Heart left ventricle (tissue), 16 donors: ENCODE data around the gene RUVBL2. TPM values are rescaled to one million over a fixed set of nuclear protein-coding genes. Genes with fewer than 3 reads are reported as not detected.

ENCODE experiments used
- ATAC-seq, 4 donors: fragments of 200-7000 bp; cut with Tn5 transposase; one replicate each; pipeline ENCODE4 v1.9.1; 2020 to 2022; ENCODE audit warnings: moderate library complexity in 4 of 4, mild to moderate bottlenecking in 3 of 4, moderate number of reproducible peaks in 1 of 4
- DNase-seq, 5 donors: peaks; one replicate each; pipeline ENCODE4 v3.0.0-alpha.2; 2020
- H3K27ac ChIP-seq, 12 donors: fragments of 200-600 bp; sonication (generic) in 4 of 12; one replicate each; pipeline versions ENCODE4 v1.5.0 to v1.8.0; 2016 to 2022; ENCODE audit warnings: mild to moderate bottlenecking in 2 of 12
- H3K27me3 ChIP-seq, 9 donors: fragments of 200-600 bp; sonication (generic) in 2 of 9; one replicate each; pipeline versions ENCODE4 v1.5.1 to v1.8.0; 2016 to 2022; ENCODE audit warnings: mild to moderate bottlenecking in 3 of 9
- H3K36me3 ChIP-seq, 9 donors: fragments of 200-600 bp; sonication (generic) in 2 of 9; one replicate each; pipeline versions ENCODE4 v1.5.0 to v1.8.0; 2018 to 2022; ENCODE audit warnings: mild to moderate bottlenecking in 2 of 9
- H3K4me1 ChIP-seq, 12 donors: fragments of 200-600 bp; sonication (generic) in 4 of 12; one replicate each; pipeline versions ENCODE4 v1.5.0 to v1.8.0; 2016 to 2022; ENCODE audit warnings: mild to moderate bottlenecking in 3 of 12
- H3K4me3 ChIP-seq, 12 donors: fragments of 200-600 bp; sonication (generic) in 4 of 12; one replicate each; pipeline versions ENCODE4 v1.5.0 to v1.8.0; 2017 to 2022; ENCODE audit warnings: mild to moderate bottlenecking in 9 of 12, moderate library complexity in 4 of 12
- H3K9me3 ChIP-seq, 12 donors: fragments of 200-600 bp; sonication (generic) in 4 of 12; one replicate each; pipeline versions ENCODE4 v1.5.0 to v1.8.0; 2016 to 2022; ENCODE audit warnings: mild to moderate bottlenecking in 1 of 12
- CTCF ChIP-seq, 12 donors: fragments of 200-600 bp; sonication (generic) in 4 of 12; IDR thresholded peaks; one replicate each; pipeline versions ENCODE4 v1.5.0 to v1.8.0; 2018 to 2022; ENCODE audit warnings: antibody characterized with exemption in 12 of 12, mild to moderate bottlenecking in 5 of 12
- POLR2A ChIP-seq, 2 donors: fragments of 450-650 bp; IDR thresholded peaks; one replicate each; pipeline ENCODE4 v1.6.1; 2017; ENCODE audit warnings: antibody characterized with exemption in 2 of 2, mild to moderate bottlenecking in 2 of 2, moderate library complexity in 2 of 2
- WGBS, 4 donors: extraction: QIAGEN DNeasy Blood & Tissue Kit in 2 of 4; methylation state at CpG; one replicate each; pipeline versions ENCODE4 v1.1.5 to v1.1.7; 2013 to 2018; 5-methylcytosine and 5-hydroxymethylcytosine counted together
- intact Hi-C, 10 donors: fragments of 100-400 bp; cut with DNase I; formaldehyde crosslinking; loops; one replicate each; pipeline versions ENCODE4 v1.11.1 to v1.14.2; 2022
- polyA plus RNA-seq, 2 donors: library from polyadenylated mRNA; stranded (reverse); fragments of 200-250 nt; gene quantifications; one replicate each; pipeline ENCODE4 v1.2.3, GENCODE V29; 2013
- total RNA-seq, 9 donors: library from RNA; depleted of rRNA in 2 of 9; stranded (reverse); fragments of >200 nt in 2 of 9; fragmentation: NEBNext Ultra II Directional in 3 of 9; extraction: Animal tissue kit (Norgen Biotek cat#: 25700) in 3 of 9; gene quantifications; one replicate each; pipeline versions ENCODE4 v1.1.0 to v1.2.4, GENCODE V29; 2016 to 2023
- donor health status: ischemic (EF 13 %, LVEDD 7.1; RV severe dilation, severe dysfunction).
- donor health status: healthy with polysubstance abuse.
- donor health status: DM: no; HTN: yes; CAD: no.
- donor health status: DM: no; HTN: no; CAD: no.
- donor health status: ischemic (EF 25% LVEDD 6.9; RV normal size, moderate dysfunction).
- donor health status: ischemic (EF 25% LVEDD 5.7; RV mildly dilated, moderate dysfunction).
- donor health status: healthy.
- donor health status: DM: yes; HTN: yes; CAD: no.
- donor health status: ischemic (EF 35%, LVEDD 5.7; RV mildly dilated, moderate dysfunction).
- donor health status: nonischemic (EF 11% LVEDD 7.7; RV severe dilation, severe dysfunction).
- donor health status: DM: yes; HTN: yes; CAD: no.
- donor health status: PGD.
- donor health status: ischemic (EF 29% LVEDD 5.4; RV normal size, mild dysfunction).
- donor health status: nonischemic (EF 23%, LVEDD 6.1; RV moderate dilation, normal function).

Gene RUVBL2
- total and polyA plus RNA-seq, 11 donors = 41.4 to 109 (median 54.7) TPM

DNA sequence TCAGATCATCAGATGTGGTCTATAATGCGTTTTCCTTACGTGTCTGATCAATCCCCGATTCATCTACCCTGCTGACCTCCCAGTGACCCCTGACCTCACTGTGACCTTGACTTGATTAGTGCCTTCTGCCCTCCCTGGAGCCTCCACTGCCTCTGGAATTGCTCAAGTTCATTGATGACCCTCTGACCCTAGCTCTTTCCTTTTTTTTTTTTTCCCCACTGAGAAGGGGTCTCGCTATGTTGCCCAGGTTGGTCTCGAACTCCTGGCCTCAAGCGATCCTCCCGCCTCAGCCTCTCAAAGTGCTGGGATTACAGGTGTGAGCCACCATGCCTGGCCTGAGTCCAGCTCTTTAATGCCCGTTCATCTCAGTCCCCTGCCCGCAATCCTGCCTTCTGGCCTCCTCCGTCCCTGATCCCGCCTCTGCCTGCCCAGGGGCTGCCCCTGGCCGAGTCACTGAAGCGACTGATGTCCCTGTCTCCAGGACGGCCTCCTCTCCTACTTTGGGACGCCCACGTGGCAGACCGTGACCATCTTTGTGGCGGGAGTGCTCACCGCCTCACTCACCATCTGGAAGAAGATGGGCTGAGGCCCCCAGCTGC lies 32.5 kb upstream of the RUVBL2 start:
- 89 to 92% (median 91%) methylated on average over 19 of the region's 19 CpGs for WGBS, 4 donors
- peaks cover 0 to 19% (median 4%) of the 10 kb centered on the region in 9 donors for H3K36me3 ChIP-seq
- no peak for DNase-seq
- H3K27ac ChIP-seq = peak overlapping the region in 5 of 12 donors; percentile 1 to 97 (median 71)
- intact Hi-C loops = loop anchor here in 3 of 10 donors (5.0 to 10.0 kb wide), 4 partner anchors 54 to 316 kb away; partner anchors contain the start of genes NUCB1 (in 2 of the 3), CA11 (in 1 of the 3) and PPP1R15A (in 1 of the 3)
- no peaks in the 10 kb centered on the region for H3K9me3 ChIP-seq
- no peak for ATAC-seq
- H3K4me3 ChIP-seq = no peak overlapping the region
- TF ChIP-seq POLR2A (IDR thresholded peaks at IDR 0.05) (no peak), CTCF (IDR thresholded peaks at IDR 0.05) (no peak)
- H3K4me1 ChIP-seq = peaks cover 5 to 42% (median 22%) of the 10 kb centered on the region in 12 donors
- H3K27me3 ChIP-seq = no peaks in the 10 kb centered on the region

- TF ChIP-seq POLR2A (IDR thresholded peaks at IDR 0.05) (no peak), CTCF (IDR thresholded peaks at IDR 0.05) (no peak)
- H3K27me3 ChIP-seq = no peaks in the 10 kb centered on the region
- intact Hi-C loops = loop anchor here in 3 of 10 donors (5.0 to 10.0 kb wide), 4 partner anchors 54 to 317 kb away; partner anchors contain the start of genes NUCB1 (in 2 of the 3), CA11 (in 1 of the 3) and PPP1R15A (in 1 of the 3)
- DNase-seq (no peak), ATAC-seq (no peak)
- H3K4me1 ChIP-seq = peaks cover 8 to 44% (median 26%) of the 10 kb centered on the region in 12 donors
- 83 to 88% (median 86%) methylated on average over 12 of the region's 12 CpGs for WGBS, 4 donors
- peak overlapping the region in 1 of 12 donors; percentile 15 for H3K4me3 ChIP-seq
- H3K36me3 ChIP-seq = peaks cover 0 to 20% (median 8%) of the 10 kb centered on the region in 9 donors
- no peaks in the 10 kb centered on the region for H3K9me3 ChIP-seq
- peak overlapping the region in 8 of 12 donors; percentile 52 to 97 (median 92) for H3K27ac ChIP-seq
Measured at GRCh38 chr19:48961673-48962028, 32.0 kb upstream of the RUVBL2 start.

- Histone ChIP-seq H3K27ac (peak overlapping the region in 11 of 12 donors; percentile 5 to 97 (median 71)), H3K4me3 (peak overlapping the region in 1 of 12 donors; percentile 15), H3K4me1 (peaks cover 10 to 50% (median 31%) of the 10 kb centered on the region in 12 donors), H3K9me3 (no peaks in the 10 kb centered on the region), H3K27me3 (no peaks in the 10 kb centered on the region), H3K36me3 (peaks cover 0 to 24% (median 13%) of the 10 kb centered on the region in 9 donors)
- peak in 1 of 2 donors; percentile 54 for TF ChIP-seq POLR2A (IDR thresholded peaks at IDR 0.05)
- TF ChIP-seq CTCF (IDR thresholded peaks at IDR 0.05) = no peak
- intact Hi-C loops = loop anchor here in 3 of 10 donors (5.0 to 10.0 kb wide), 4 partner anchors 55 to 317 kb away; partner anchors contain the start of genes NUCB1 (in 2 of the 3), CA11 (in 1 of the 3) and PPP1R15A (in 1 of the 3)
- peak in 2 of 4 donors; percentile 14 to 17 for ATAC-seq
- DNase-seq = peak; percentile 63 to 80 (median 68)
- 61 to 66% (median 62%) methylated on average over 22 of the region's 22 CpGs for WGBS, 4 donors
Measured at GRCh38 chr19:48962029-48962848, 31.4 kb upstream of the RUVBL2 start.
